Hepatocyte (in vitro differentiated cells): ENCODE data around the gene MICAL2. TPM values are rescaled to one million over a fixed set of nuclear protein-coding genes. Genes with fewer than 3 reads are reported as not detected.

ENCODE experiments used
- DNase-seq: peaks from one replicate; pipeline ENCODE4 v3.0.0-alpha.2; 2016; ENCODE audit warnings: low spot score
- H2AFZ ChIP-seq: fragments of 200-600 bp; sonication (generic); 2 replicates; pipeline ENCODE4 v1.6.0; 2016; ENCODE audit warnings: antibody characterized with exemption, mild to moderate bottlenecking
- H3K27ac ChIP-seq: fragments of 200-600 bp; sonication (generic); 2 replicates; pipeline ENCODE4 v1.5.1; 2016; ENCODE audit warnings: mild to moderate bottlenecking
- H3K27me3 ChIP-seq: fragments of 200-600 bp; sonication (generic); 2 replicates; pipeline ENCODE4 v1.6.1; 2016
- H3K36me3 ChIP-seq: fragments of 200-600 bp; sonication (generic); replicated peaks from 2 replicates; pipeline ENCODE4 v1.5.1; 2016; ENCODE audit warnings: low read depth; ENCODE audit not compliant: insufficient read depth
- H3K4me1 ChIP-seq: fragments of 200-600 bp; sonication (generic); 2 replicates; pipeline ENCODE4 v1.5.1; 2016; ENCODE audit warnings: mild to moderate bottlenecking, moderate library complexity; ENCODE audit not compliant: insufficient read depth
- H3K4me2 ChIP-seq: fragments of 200-600 bp; sonication (generic); 2 replicates; pipeline ENCODE4 v1.6.0; 2016
- H3K4me3 ChIP-seq: fragments of 200-600 bp; sonication (generic); 2 replicates; pipeline ENCODE4 v1.5.1; 2016; ENCODE audit warnings: mild to moderate bottlenecking
- H3K79me2 ChIP-seq: fragments of 200-600 bp; sonication (generic); 2 replicates; pipeline ENCODE4 v1.6.0; 2017; ENCODE audit warnings: mild to moderate bottlenecking
- H3K9me2 ChIP-seq: fragments of 200-600 bp; sonication (generic); replicated peaks from 2 replicates; pipeline ENCODE4 v1.6.0; 2017; ENCODE audit warnings: mild to moderate bottlenecking; ENCODE audit not compliant: insufficient read depth
- H3K9me3 ChIP-seq: fragments of 200-600 bp; sonication (generic); 2 replicates; pipeline ENCODE4 v1.5.1; 2016; ENCODE audit warnings: low read depth, mild to moderate bottlenecking
- H4K20me1 ChIP-seq: fragments of 200-600 bp; sonication (generic); 2 replicates; pipeline ENCODE4 v1.6.0; 2016; ENCODE audit warnings: mild to moderate bottlenecking; ENCODE audit not compliant: insufficient read depth, poor library complexity, severe bottlenecking
- CTCF ChIP-seq: fragments of 200-600 bp; sonication (generic); IDR thresholded peaks from 2 replicates; pipeline ENCODE4 v1.5.1; 2016; ENCODE audit warnings: antibody characterized with exemption, mild to moderate bottlenecking; ENCODE audit not compliant: poor library complexity
- EZH2 ChIP-seq: fragments of 200-600 bp; sonication (generic); IDR thresholded peaks from 2 replicates; pipeline ENCODE4 v1.6.1; 2016; ENCODE audit warnings: antibody characterized with exemption, mild to moderate bottlenecking, borderline replicate concordance
- EZH2phosphoT487 ChIP-seq: fragments of 200-600 bp; sonication (generic); IDR thresholded peaks from one replicate; pipeline ENCODE4 v1.6.1; 2018; ENCODE audit warnings: antibody characterized with exemption, mild to moderate bottlenecking, low read depth, moderate library complexity; ENCODE audit not compliant: unreplicated experiment, severe bottlenecking
- WGBS: methylation state at CpG from one replicate; pipeline ENCODE4 v1.1.6; 2016; ENCODE audit warnings: low lambda C conversion rate; ENCODE audit errors: missing lambda C conversion rate; 5-methylcytosine and 5-hydroxymethylcytosine counted together
- polyA plus RNA-seq: library from polyadenylated mRNA; unstranded; fragments of >200 nt; fragmentation: Nextera tagmentation; extraction: Ambion mirVana; gene quantifications from 2 replicates; pipeline ENCODE4 v1.2.1, GENCODE V29; 2016
- total RNA-seq: library from RNA; depleted of rRNA; stranded (reverse); fragments of >200 nt; gene quantifications from 2 replicates; pipeline ENCODE4 v1.2.3, GENCODE V29; 2014

MICAL2 gene
- total and polyA plus RNA-seq, 2 experiments from 2014 or later, result 36.8 to 56.0 TPM

GRCh38 chr11:12240677-12241076 is 130.3 kb downstream of the MICAL2 start:
- TF ChIP-seq EZH2 (no peak), CTCF (no peak), EZH2phosphoT487 (no peak)
- Histone ChIP-seq H3K9me2 (no peaks in the 10 kb centered on the region), H3K4me1 (peaks cover 15% of the 10 kb centered on the region), H3K27ac (no peak overlapping the region), H2AFZ (no peak overlapping the region), H4K20me1 (no peaks in the 10 kb centered on the region), H3K79me2 (no peaks in the 10 kb centered on the region), H3K36me3 (no peaks in the 10 kb centered on the region), H3K27me3 (no peaks in the 10 kb centered on the region), H3K4me3 (no peak overlapping the region), H3K9me3 (no peaks in the 10 kb centered on the region), H3K4me2 (no peak overlapping the region)
- WGBS, result 95% methylated on average over 7 of the region's 7 CpGs
- no peak for DNase-seq

- Histone ChIP-seq H3K79me2 (no peaks in the 10 kb centered on the region), H3K4me1 (peaks cover 9% of the 10 kb centered on the region), H3K4me3 (no peak overlapping the region), H3K9me2 (no peaks in the 10 kb centered on the region), H3K36me3 (no peaks in the 10 kb centered on the region), H2AFZ (no peak overlapping the region), H3K9me3 (no peaks in the 10 kb centered on the region), H3K27me3 (no peaks in the 10 kb centered on the region), H3K27ac (no peak overlapping the region), H3K4me2 (no peak overlapping the region), H4K20me1 (no peaks in the 10 kb centered on the region)
- TF ChIP-seq CTCF, result no peak
- no peak for TF ChIP-seq EZH2phosphoT487
- no peak for TF ChIP-seq EZH2
- 96% methylated on average over 7 of the region's 7 CpGs for WGBS
- DNase-seq, result no peak
These were observed 131.0 kb downstream of the MICAL2 start for GRCh38 chr11:12241401-12241800.

- H3K9me3 ChIP-seq, result no peaks in the 10 kb centered on the region
- no peak overlapping the region for H3K27ac ChIP-seq
- WGBS, result 87% methylated on average over 12 of the region's 14 CpGs
- H3K27me3 ChIP-seq, result no peaks in the 10 kb centered on the region
- TF ChIP-seq EZH2phosphoT487 (no peak), CTCF (no peak)
- no peaks in the 10 kb centered on the region for H3K9me2 ChIP-seq
- H3K36me3 ChIP-seq, result no peaks in the 10 kb centered on the region
- no peaks in the 10 kb centered on the region for H3K79me2 ChIP-seq
- H3K4me2 ChIP-seq, result no peak overlapping the region
- DNase-seq, result no peak
- H3K4me3 ChIP-seq, result no peak overlapping the region
- no peak overlapping the region for H2AFZ ChIP-seq
- no peaks in the 10 kb centered on the region for H4K20me1 ChIP-seq
- peaks cover 9% of the 10 kb centered on the region for H3K4me1 ChIP-seq
These were observed 131.7 kb downstream of the MICAL2 start for GRCh38 chr11:12241971-12242672.
